K562 (cell line): ENCODE results near the gene CIAPIN1.

Experiments used
- EZH2 ChIP-seq: IDR thresholded peaks from 2 replicates; pipeline ENCODE4 v1.6.1; 2012; ENCODE audit warnings: low read depth, mild to moderate bottlenecking, inconsistent platforms, low read length, borderline replicate concordance
- KAT2B ChIP-seq: IDR thresholded peaks from one replicate; pipeline ENCODE4 v1.6.1; 2012; ENCODE audit warnings: low read depth, mild to moderate bottlenecking, control low read depth, inconsistent platforms, low read length, moderate library complexity
- MTF1 ChIP-seq: fragments of 250-450 bp; sonication (Bioruptor Pico); IDR thresholded peaks from 2 replicates; pipeline ENCODE4 v1.9.0; 2021; ENCODE audit warnings: moderate library complexity, mild to moderate bottlenecking, inconsistent platforms, borderline replicate concordance
- POLR2AphosphoS5 ChIP-seq: IDR thresholded peaks from 2 replicates; pipeline ENCODE4 v1.6.1; 2011; ENCODE audit warnings: mild to moderate bottlenecking, low read depth, low read length, moderate library complexity; ENCODE audit not compliant: control insufficient read depth, insufficient read depth
- SMARCB1 ChIP-seq: IDR thresholded peaks from 2 replicates; pipeline ENCODE4 v1.6.1; 2011; ENCODE audit warnings: improper control_type of control experiment, low read depth; ENCODE audit not compliant: insufficient read length
- ZBTB33 ChIP-seq: sonication (generic); formaldehyde crosslinking; IDR thresholded peaks from 2 replicates; pipeline ENCODE4 v1.8.1; 2023; ENCODE audit warnings: mild to moderate bottlenecking, missing genetic modification reagents
- ZNF239 ChIP-seq: fragments of 250-450 bp; sonication (Bioruptor Pico); IDR thresholded peaks from 2 replicates; pipeline ENCODE4 v1.4.0; 2020; ENCODE audit warnings: mild to moderate bottlenecking
- ZNF408 ChIP-seq: fragments of 250-450 bp; sonication (Bioruptor Pico); IDR thresholded peaks from 2 replicates; pipeline ENCODE4 v1.4.0; 2020; ENCODE audit warnings: low read depth, mild to moderate bottlenecking, moderate library complexity

- TF ChIP-seq MTF1 = no peak
- no peak for TF ChIP-seq EZH2
- no peak for TF ChIP-seq ZNF239 (CRISPR knock-in tag)
- no peak for TF ChIP-seq ZNF408
- TF ChIP-seq KAT2B = no peak
- no peak for TF ChIP-seq POLR2AphosphoS5
- TF ChIP-seq ZBTB33 (CRISPR knock-in tag) = no peak
- TF ChIP-seq SMARCB1 = no peak
Observed at GRCh38 chr16:57385083-57385482, 62.1 kb downstream of the CIAPIN1 start.
